Umbilical cord (tissue), 2 donors: Measurements from ENCODE around the gene PSMB8. TPM values are rescaled to one million over a fixed set of nuclear protein-coding genes. Genes with fewer than 3 reads are reported as not detected.

Experiments
- DNase-seq: peaks from one replicate; pipeline ENCODE4 v3.0.0-alpha.2; 2015; ENCODE audit warnings: low spot score
- total RNA-seq: library from RNA; depleted of rRNA; stranded (reverse); fragments of >200 nt; gene quantifications from one replicate; pipeline ENCODE4 v1.2.3, GENCODE V29; 2014; ENCODE audit warnings: low replicate concordance; ENCODE audit not compliant: insufficient read depth

PSMB8 gene
- total RNA-seq, 1 donor from 2014 or later, result 15.4 TPM

DNA sequence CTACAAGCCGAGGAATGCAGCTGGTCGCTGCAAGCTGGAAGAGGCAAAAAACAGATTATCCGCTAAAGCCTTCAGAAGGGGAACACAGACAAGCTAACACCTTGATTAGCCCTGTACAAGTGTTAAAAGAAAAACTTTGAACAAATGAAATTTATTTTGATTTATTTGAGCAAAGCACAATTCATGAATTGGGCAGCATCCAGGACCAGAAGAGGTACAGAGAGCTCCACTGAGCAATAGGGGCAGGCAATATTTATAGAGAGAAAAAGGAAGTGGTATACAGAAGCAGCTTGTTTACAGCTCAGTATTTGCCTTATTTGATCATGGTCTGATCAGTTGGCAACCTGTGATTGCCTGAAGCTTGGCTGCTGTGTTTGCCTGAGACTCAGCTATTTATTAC, 44.7 kb downstream of the PSMB8 start:
- no peak for DNase-seq

DNA sequence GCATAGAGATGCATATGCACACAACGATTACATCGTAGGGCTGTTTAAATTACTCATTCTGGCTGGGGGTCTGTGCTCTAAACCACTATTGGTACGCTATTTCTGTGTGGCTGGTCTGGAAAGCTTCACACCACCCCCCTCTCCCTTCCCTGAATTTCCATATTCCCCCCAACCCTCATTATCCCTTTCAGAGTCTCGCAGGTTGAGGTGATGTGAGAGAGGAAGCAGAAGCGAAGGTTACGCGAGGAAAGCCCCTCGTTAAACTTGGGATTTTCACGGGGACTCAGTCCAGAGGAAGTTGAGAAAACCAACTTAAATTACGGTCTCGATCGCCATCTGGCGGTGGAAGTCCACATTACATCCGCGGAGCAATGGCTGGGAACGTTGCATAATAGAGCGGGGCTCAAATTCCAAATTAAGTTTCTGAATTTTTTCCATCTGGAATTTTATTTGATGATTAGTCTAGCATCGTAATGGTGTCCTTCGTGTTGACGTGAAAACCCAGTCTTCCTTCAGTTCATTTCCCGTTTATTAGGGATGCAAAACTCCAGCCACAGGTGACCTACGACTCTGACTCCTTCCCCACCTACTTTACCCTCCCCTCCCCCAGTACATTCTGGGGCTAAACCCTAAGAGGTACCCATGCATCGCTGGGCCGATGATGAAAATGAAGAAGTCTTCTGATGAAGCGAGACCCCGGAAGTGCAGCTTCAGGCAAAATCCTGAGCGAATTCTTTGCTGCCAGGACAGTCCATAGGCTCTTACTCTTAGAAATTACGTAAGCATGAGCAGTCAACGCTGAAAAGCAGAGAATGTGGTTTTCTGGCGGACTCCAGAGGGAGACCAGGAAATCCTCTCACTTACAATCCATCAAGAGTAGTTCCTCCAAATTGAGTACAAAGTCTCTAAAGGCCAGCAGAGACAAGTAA, 46.7 kb downstream of the PSMB8 start:
- DNase-seq, result peak; percentile 70

- DNase-seq, result peak; percentile 27
Observed at GRCh38 chr6:32794510-32794909, 49.3 kb downstream of the PSMB8 start.

DNA sequence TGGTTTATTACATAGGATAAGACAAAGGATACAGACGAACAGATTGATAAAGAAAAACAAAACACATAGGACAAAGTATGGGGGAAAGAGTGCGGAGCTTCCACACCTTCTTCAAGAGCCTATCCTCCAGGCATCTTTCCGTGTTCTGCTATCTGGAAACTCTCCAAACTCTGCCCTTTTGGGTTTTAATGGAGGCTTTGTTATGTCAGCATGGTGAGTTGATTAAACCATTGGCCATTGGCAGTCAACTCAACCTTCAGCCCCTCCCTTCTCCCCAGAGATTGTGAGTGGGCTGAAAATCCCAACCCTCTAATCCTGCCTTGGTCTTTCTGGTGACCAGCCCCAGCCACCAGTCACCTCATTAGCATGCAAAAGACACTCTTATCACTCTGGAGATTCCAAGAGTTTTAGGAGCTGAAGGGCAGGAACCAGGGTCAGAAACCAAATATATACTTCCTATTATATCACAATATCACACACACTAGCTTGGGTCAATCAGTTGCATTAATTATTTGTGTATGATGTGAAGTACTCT, 50.9 kb downstream of the PSMB8 start:
- DNase-seq, result no peak

Other genes starting within 250 kb of the PSMB8 start
- gene HLA-DQA1, start 206.6 kb downstream of the PSMB8 start, total RNA-seq, result not detected
- 0.24 TPM for gene HLA-DQB1, start 177.4 kb downstream of the PSMB8 start, total RNA-seq
- not detected for gene HLA-DQA2, start 102.7 kb downstream of the PSMB8 start, total RNA-seq
- gene HLA-DQB2, start 80.5 kb downstream of the PSMB8 start, total RNA-seq, result 0.96 TPM
- not detected for gene HLA-DOB, start 27.0 kb downstream of the PSMB8 start, total RNA-seq
- gene TAP2, start 5.3 kb downstream of the PSMB8 start, total RNA-seq, result 13.5 TPM
- gene TAP1, start 9.7 kb upstream of the PSMB8 start, total RNA-seq, result 25.0 TPM
- 0.72 TPM for gene PSMB9, start 10.1 kb upstream of the PSMB8 start, total RNA-seq
- gene HLA-DMB, start 97.0 kb upstream of the PSMB8 start, total RNA-seq, result 10.1 TPM
- gene HLA-DMA, start 109.0 kb upstream of the PSMB8 start, total RNA-seq, result 5.8 TPM
- gene BRD2, start 124.5 kb upstream of the PSMB8 start, total RNA-seq, result 73.7 TPM
- 0.72 TPM for gene HLA-DOA, start 165.5 kb upstream of the PSMB8 start, total RNA-seq
- 24.8 TPM for gene HLA-DPA1, start 229.6 kb upstream of the PSMB8 start, total RNA-seq
- 1.7 TPM for gene HLA-DPB1, start 231.9 kb upstream of the PSMB8 start, total RNA-seq